ENCODE measurements around the gene TMEM106C.

TMEM106C gene

GRCh38 chr12:47954058-47954457, 9.3 kb upstream of the TMEM106C start:
- TF ChIP-seq SIN3A (IDR thresholded peaks at IDR 0.05; ENCODE audit: borderline replicate concordance, insufficient read depth, low read length) = no peak
- TF ChIP-seq POLR2AphosphoS5 (IDR thresholded peaks at IDR 0.05; ENCODE audit: low read depth, low read length) = no peak
- TF ChIP-seq FOXP2 (optimal IDR thresholded peaks at IDR 0.05; ENCODE audit: borderline replicate concordance, extremely low read depth, extremely low read length, insufficient read depth) = no peak
- no peak for TF ChIP-seq TAF1 (IDR thresholded peaks at IDR 0.05; ENCODE audit: borderline replicate concordance, insufficient read depth, low read length)
- no peak for TF ChIP-seq REST (IDR thresholded peaks at IDR 0.05; ENCODE audit: insufficient read depth in 1 of 2, low read depth in 2 of 2, low read length in 2 of 2)

- TF ChIP-seq SIN3A (IDR thresholded peaks at IDR 0.05; ENCODE audit: borderline replicate concordance, insufficient read depth, low read length) (no peak), FOXP2 (optimal IDR thresholded peaks at IDR 0.05; ENCODE audit: borderline replicate concordance, extremely low read depth, extremely low read length, insufficient read depth) (no peak), TAF1 (IDR thresholded peaks at IDR 0.05; ENCODE audit: borderline replicate concordance, insufficient read depth, low read length) (no peak), POLR2AphosphoS5 (IDR thresholded peaks at IDR 0.05; ENCODE audit: low read depth, low read length) (no peak), REST (IDR thresholded peaks at IDR 0.05; ENCODE audit: insufficient read depth in 1 of 2, low read depth in 2 of 2, low read length in 2 of 2) (no peak)
Measured at GRCh38 chr12:47954467-47955045, 8.8 kb upstream of the TMEM106C start.

GRCh38 chr12:47955059-47955458, 8.3 kb upstream of the TMEM106C start:
- TF ChIP-seq FOXP2 (optimal IDR thresholded peaks at IDR 0.05; ENCODE audit: borderline replicate concordance, extremely low read depth, extremely low read length, insufficient read depth) (no peak), SIN3A (IDR thresholded peaks at IDR 0.05; ENCODE audit: borderline replicate concordance, insufficient read depth, low read length) (no peak), TAF1 (IDR thresholded peaks at IDR 0.05; ENCODE audit: borderline replicate concordance, insufficient read depth, low read length) (no peak), REST (IDR thresholded peaks at IDR 0.05; ENCODE audit: insufficient read depth in 1 of 2, low read depth in 2 of 2, low read length in 2 of 2) (no peak), POLR2AphosphoS5 (IDR thresholded peaks at IDR 0.05; ENCODE audit: low read depth, low read length) (no peak)

- no peak for TF ChIP-seq SIN3A (IDR thresholded peaks at IDR 0.05; ENCODE audit: borderline replicate concordance, insufficient read depth, low read length)
- TF ChIP-seq REST (IDR thresholded peaks at IDR 0.05; ENCODE audit: insufficient read depth in 1 of 2, low read depth in 2 of 2, low read length in 2 of 2) = no peak
- TF ChIP-seq POLR2AphosphoS5 (IDR thresholded peaks at IDR 0.05; ENCODE audit: low read depth, low read length) = no peak
- no peak for TF ChIP-seq FOXP2 (optimal IDR thresholded peaks at IDR 0.05; ENCODE audit: borderline replicate concordance, extremely low read depth, extremely low read length, insufficient read depth)
- TF ChIP-seq TAF1 (IDR thresholded peaks at IDR 0.05; ENCODE audit: borderline replicate concordance, insufficient read depth, low read length) = no peak
Measured at GRCh38 chr12:47962198-47962597, 1.2 kb upstream of the TMEM106C start.

All from PFSK-1 (cell line).